ENCODE data around the gene FNDC7. TPM values are rescaled to one million over a fixed set of nuclear protein-coding genes. Genes with fewer than 3 reads are reported as not detected.

Gene FNDC7
- polyA plus RNA-seq, 1 of the 3 experiments (the other 2 are of a cell fraction), result 0.02 TPM

DNA sequence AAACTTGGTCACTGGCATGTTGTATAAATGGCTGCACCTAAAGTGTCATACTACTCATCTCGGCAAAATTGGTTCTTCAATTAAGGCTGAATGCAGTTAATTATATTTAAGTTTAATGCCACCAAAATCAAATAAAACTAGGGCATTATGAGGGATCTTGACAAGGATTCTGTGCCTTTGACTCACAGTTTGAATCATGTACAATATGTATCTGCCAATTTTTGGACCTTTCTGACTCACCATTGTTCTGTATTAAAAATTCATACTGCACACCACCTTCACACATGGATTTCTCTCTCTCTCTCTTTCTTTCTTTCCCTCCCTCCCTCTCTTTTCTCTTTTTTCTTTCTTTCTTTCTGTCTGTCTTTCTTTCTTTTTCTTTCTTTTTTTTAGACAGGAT is 19.7 kb downstream of the FNDC7 start:
- ChIA-PET CTCF (interaction anchor here (1.9 kb wide), 1 partner anchor 166 kb away, joined by 7 read pairs; no protein-coding TSS in a partner anchor), POLR2A (interaction anchor here (0.7 kb wide), 1 partner anchor 104 kb away, joined by 4 read pairs; no protein-coding TSS in a partner anchor)
- Histone ChIP-seq H3K9me2 (no peaks in the 10 kb centered on the region), H3K9me3 (no peaks in the 10 kb centered on the region), H3K27me3 (ENCODE audit: insufficient read depth) (no peaks in the 10 kb centered on the region), H4K20me1 (ENCODE audit: insufficient read depth) (no peaks in the 10 kb centered on the region), H3K9ac (no peak overlapping the region), H3K4me2 (no peak overlapping the region), H2AFZ (ENCODE audit: low read depth) (no peak overlapping the region), H3K36me3 (replicated peaks in 1 of 2; ENCODE audit: control insufficient read depth in 1 of 2, insufficient read depth in 2 of 2, low read length in 1 of 2) (no peaks in the 10 kb centered on the region), H3K4me1 (ENCODE audit: control insufficient read depth in 1 of 2, insufficient read depth in 2 of 2, low read depth in 1 of 2, low read length in 1 of 2) (peaks cover 0 to 3% of the 10 kb centered on the region in 2 experiments; a peak in 1 of 4 replicates), H3K4me3 (ENCODE audit: low read depth in 2 of 2, low read length in 1 of 2) (no peak overlapping the region), H3K79me2 (ENCODE audit: insufficient read depth) (no peaks in the 10 kb centered on the region), H3K27ac (ENCODE audit: low read depth in 2 of 2, low read length in 1 of 2) (no peak overlapping the region), H3F3A (replicated peaks; ENCODE audit: insufficient read depth) (peaks cover 4% of the 10 kb centered on the region)
- WGBS (ENCODE audit: low lambda C conversion rate), result 95% methylated on average over 1 of the region's 1 CpG
- TF ChIP-seq RAD21 (IDR thresholded peaks at IDR 0.05; ENCODE audit: low read length), result no peak
- TF ChIP-seq YY1 (IDR thresholded peaks at IDR 0.05; ENCODE audit: low read depth), result no peak
- TF ChIP-seq FOSL2 (IDR thresholded peaks at IDR 0.05; ENCODE audit: borderline replicate concordance, low read depth), result peak; percentile 25; the same call in 1 of the 2 replicates
- no peak for DNase-seq

DNA sequence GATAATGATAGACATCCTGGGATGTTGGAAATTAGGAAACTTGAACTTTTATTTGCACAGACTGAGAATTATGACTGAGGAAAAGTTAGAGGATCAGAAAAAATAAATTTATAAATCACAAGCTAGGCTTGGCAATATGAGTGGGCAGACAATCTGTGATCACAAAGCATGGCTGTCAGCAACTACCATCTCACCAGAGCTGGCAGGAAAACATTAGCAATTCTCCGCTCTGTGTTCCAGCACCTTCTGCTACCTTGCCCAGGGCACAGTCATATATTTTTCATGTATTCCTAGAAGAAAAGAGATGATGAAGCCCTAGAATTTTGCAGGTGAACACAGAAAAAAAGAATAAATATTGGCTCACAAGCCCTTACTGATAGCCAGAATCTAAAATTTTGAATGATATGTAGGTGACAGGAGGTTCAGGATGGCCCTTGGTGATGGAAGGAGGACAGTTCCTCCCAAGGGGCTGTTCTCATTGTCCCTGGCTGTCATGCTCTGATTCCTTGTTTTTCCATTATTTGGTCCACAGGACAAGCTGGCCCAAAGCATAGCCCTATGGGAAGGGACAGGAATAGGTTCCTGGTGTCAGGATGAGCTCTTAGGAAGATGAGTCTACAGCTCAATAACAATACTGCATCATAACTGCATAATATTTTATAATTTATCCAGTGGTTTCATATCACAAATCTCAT is 21.6 kb downstream of the FNDC7 start:
- ChIA-PET POLR2A (interaction anchor here (0.7 kb wide), 1 partner anchor 73 kb away, joined by 5 read pairs; the partner anchor contains the start of gene HENMT1), CTCF (interaction anchor here (1.2 to 1.5 kb wide), 4 partner anchors 13 to 222 kb away, joined by 3 to 4 read pairs (median 3); no protein-coding TSS in a partner anchor)
- DNase-seq, result no peak
- Histone ChIP-seq H3K9me2 (no peaks in the 10 kb centered on the region), H3K4me3 (ENCODE audit: low read depth in 2 of 2, low read length in 1 of 2) (no peak overlapping the region), H3K27ac (ENCODE audit: low read depth in 2 of 2, low read length in 1 of 2) (no peak overlapping the region), H3K9me3 (no peaks in the 10 kb centered on the region), H3F3A (replicated peaks; ENCODE audit: insufficient read depth) (peaks cover 4% of the 10 kb centered on the region), H3K4me1 (ENCODE audit: control insufficient read depth in 1 of 2, insufficient read depth in 2 of 2, low read depth in 1 of 2, low read length in 1 of 2) (peaks cover 0 to 3% of the 10 kb centered on the region in 2 experiments; a peak in 1 of 4 replicates), H3K9ac (no peak overlapping the region), H3K36me3 (replicated peaks in 1 of 2; ENCODE audit: control insufficient read depth in 1 of 2, insufficient read depth in 2 of 2, low read length in 1 of 2) (no peaks in the 10 kb centered on the region), H3K27me3 (ENCODE audit: insufficient read depth) (no peaks in the 10 kb centered on the region), H4K20me1 (ENCODE audit: insufficient read depth) (no peaks in the 10 kb centered on the region), H2AFZ (ENCODE audit: low read depth) (no peak overlapping the region), H3K4me2 (no peak overlapping the region), H3K79me2 (ENCODE audit: insufficient read depth) (no peaks in the 10 kb centered on the region)
- TF ChIP-seq NFIC (IDR thresholded peaks at IDR 0.05; ENCODE audit: borderline replicate concordance) (no peak), MXI1 (IDR thresholded peaks at IDR 0.05; ENCODE audit: low read depth, low read length) (no peak), TCF12 (IDR thresholded peaks at IDR 0.05) (no peak), MEF2A (IDR thresholded peaks at IDR 0.05; ENCODE audit: borderline replicate concordance, low read depth) (no peak)
- TF ChIP-seq, protein P1, sequence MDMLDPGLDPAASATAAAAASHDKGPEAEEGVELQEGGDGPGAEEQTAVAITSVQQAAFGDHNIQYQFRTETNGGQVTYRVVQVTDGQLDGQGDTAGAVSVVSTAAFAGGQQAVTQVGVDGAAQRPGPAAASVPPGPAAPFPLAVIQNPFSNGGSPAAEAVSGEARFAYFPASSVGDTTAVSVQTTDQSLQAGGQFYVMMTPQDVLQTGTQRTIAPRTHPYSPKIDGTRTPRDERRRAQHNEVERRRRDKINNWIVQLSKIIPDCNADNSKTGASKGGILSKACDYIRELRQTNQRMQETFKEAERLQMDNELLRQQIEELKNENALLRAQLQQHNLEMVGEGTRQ (IDR thresholded peaks at IDR 0.05; ENCODE audit: borderline replicate concordance, low read depth, low read length), result no peak
- TF ChIP-seq, protein P2, sequence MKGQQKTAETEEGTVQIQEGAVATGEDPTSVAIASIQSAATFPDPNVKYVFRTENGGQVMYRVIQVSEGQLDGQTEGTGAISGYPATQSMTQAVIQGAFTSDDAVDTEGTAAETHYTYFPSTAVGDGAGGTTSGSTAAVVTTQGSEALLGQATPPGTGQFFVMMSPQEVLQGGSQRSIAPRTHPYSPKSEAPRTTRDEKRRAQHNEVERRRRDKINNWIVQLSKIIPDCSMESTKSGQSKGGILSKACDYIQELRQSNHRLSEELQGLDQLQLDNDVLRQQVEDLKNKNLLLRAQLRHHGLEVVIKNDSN (IDR thresholded peaks at IDR 0.05; ENCODE audit: borderline replicate concordance, low read depth), result no peak
- WGBS (ENCODE audit: low lambda C conversion rate), result 100% methylated on average over 1 of the region's 1 CpG

All from SK-N-SH (cell line).